WTC11 (cell line): ENCODE results near the gene NRN1.

Experiments used
- CTCF ChIP-seq: fragments of 200-600 bp; IDR thresholded peaks from 2 replicates; pipeline ENCODE4 v1.8.0; 2022; ENCODE audit warnings: antibody characterized with exemption
- E2F4 ChIP-seq: sonication (generic); formaldehyde crosslinking; IDR thresholded peaks from 2 replicates; pipeline ENCODE4 v1.8.1; 2022; ENCODE audit warnings: low read depth, mild to moderate bottlenecking, moderate library complexity, missing genetic modification reagents, borderline replicate concordance
- E2F5 ChIP-seq: sonication (generic); formaldehyde crosslinking; IDR thresholded peaks from 2 replicates; pipeline ENCODE4 v1.8.1; 2022; ENCODE audit warnings: mild to moderate bottlenecking, moderate library complexity, missing genetic modification reagents
- SP1 ChIP-seq: sonication (generic); formaldehyde crosslinking; conservative IDR thresholded peaks from 2 replicates; pipeline ENCODE4 v1.8.1; 2022; ENCODE audit warnings: missing genetic modification reagents
- TEAD4 ChIP-seq: sonication (generic); formaldehyde crosslinking; IDR thresholded peaks from 2 replicates; pipeline ENCODE4 v1.8.0; 2022; ENCODE audit warnings: mild to moderate bottlenecking, missing genetic modification reagents
- USF2 ChIP-seq: sonication (generic); formaldehyde crosslinking; IDR thresholded peaks from 2 replicates; pipeline ENCODE4 v1.8.1; 2023; ENCODE audit warnings: mild to moderate bottlenecking, missing genetic modification reagents, moderate library complexity
- ZBTB43 ChIP-seq: sonication (generic); formaldehyde crosslinking; IDR thresholded peaks from 2 replicates; pipeline ENCODE4 v1.8.1; 2023; ENCODE audit warnings: mild to moderate bottlenecking, missing genetic modification reagents

- TF ChIP-seq ZBTB43 (CRISPR knock-in tag) (no peak), TEAD4 (CRISPR knock-in tag) (no peak), CTCF (peak; percentile 75), E2F5 (CRISPR knock-in tag) (no peak), USF2 (CRISPR knock-in tag) (no peak), SP1 (CRISPR knock-in tag) (no peak), E2F4 (CRISPR knock-in tag) (no peak)
Measured at GRCh38 chr6:5950361-5950785, 56.4 kb downstream of the NRN1 start.
